Left renal cortex interstitium (tissue), 4 donors: ENCODE data around the gene TASOR. TPM values are rescaled to one million over a fixed set of nuclear protein-coding genes. Genes with fewer than 3 reads are reported as not detected.

Source experiments
- DNase-seq, 4 donors: peaks; one replicate each; pipeline ENCODE4 v3.0.0-alpha.2; 2013; ENCODE audit warnings: low read depth in 4 of 4, low spot score in 2 of 4, missing footprints in 1 of 4
- polyA plus RNA-seq, 4 donors: library from polyadenylated mRNA; unstranded; fragments of 120-200 nt; gene quantifications; one replicate each; pipeline ENCODE4 v1.2.1, GENCODE V29; 2013; ENCODE audit not compliant: insufficient read length in 4 of 4

Gene TASOR
- polyA plus RNA-seq, 4 donors, result 67.1 to 95.1 (median 76.1) TPM

GRCh38 chr3:56684029-56684428 is 964 bp upstream of the TASOR start:
- no peak for DNase-seq

GRCh38 chr3:56682462-56683121 is 473 bp downstream of the TASOR start:
- DNase-seq, result peak; percentile 62 to 78 (median 68)

GRCh38 chr3:56681984-56682461 is 1.0 kb downstream of the TASOR start:
- peak in 1 of 4 donors; percentile 73 for DNase-seq

GRCh38 chr3:56680054-56680580 is 2.9 kb downstream of the TASOR start:
- no peak for DNase-seq

- no peak for DNase-seq
Observed at GRCh38 chr3:56677286-56677685, 5.8 kb downstream of the TASOR start.

- no peak for DNase-seq
Observed at GRCh38 chr3:56673781-56674457, 9.1 kb downstream of the TASOR start.

GRCh38 chr3:56667973-56668579 is 15.0 kb downstream of the TASOR start:
- DNase-seq, result no peak

- no peak for DNase-seq
Observed at GRCh38 chr3:56664823-56665222, 18.2 kb downstream of the TASOR start.

GRCh38 chr3:56655709-56656108 is 27.4 kb downstream of the TASOR start:
- no peak for DNase-seq

GRCh38 chr3:56654460-56654859 is 28.6 kb downstream of the TASOR start:
- no peak for DNase-seq

GRCh38 chr3:56645407-56645806 is 37.7 kb downstream of the TASOR start:
- DNase-seq, result no peak

GRCh38 chr3:56633602-56634535 is 49.2 kb downstream of the TASOR start:
- DNase-seq, result no peak

Other genes with a start within 250 kb of the TASOR start
- 1 to 10 TPM; 2.0 to 4.2 (median 3.8) TPM for gene ERC2, start 214.8 kb downstream of the TASOR start, polyA plus RNA-seq
- 10 to 100 TPM; 25.7 to 59.7 (median 41.8) TPM for gene CCDC66, start 126.1 kb downstream of the TASOR start, polyA plus RNA-seq
- gene ARHGEF3, start 118.7 kb upstream of the TASOR start, polyA plus RNA-seq, result 10 to 100 TPM; 70.9 to 84.1 (median 79.2) TPM